OCI-LY1 (cell line): ENCODE measurements around the gene EIF4EBP2.

Experiments used
- EZH2 ChIP-seq: fragments of 200-600 bp; sonication (generic), shearing (Covaris generic); IDR thresholded peaks from 2 replicates; pipeline ENCODE4 v1.8.0; 2017; ENCODE audit warnings: borderline replicate concordance, mixed run types, mild to moderate bottlenecking, antibody characterized with exemption, low read length, moderate library complexity, mixed read lengths
- TF ChIP-seq, protein P1 (sequence below): fragments of 200-600 bp; sonication (generic), shearing (Covaris generic); IDR thresholded peaks from 2 replicates; pipeline ENCODE4 v1.5.1; 2017; ENCODE audit warnings: mild to moderate bottlenecking, antibody characterized with exemption, low read length, moderate library complexity, mixed read lengths

DNA sequence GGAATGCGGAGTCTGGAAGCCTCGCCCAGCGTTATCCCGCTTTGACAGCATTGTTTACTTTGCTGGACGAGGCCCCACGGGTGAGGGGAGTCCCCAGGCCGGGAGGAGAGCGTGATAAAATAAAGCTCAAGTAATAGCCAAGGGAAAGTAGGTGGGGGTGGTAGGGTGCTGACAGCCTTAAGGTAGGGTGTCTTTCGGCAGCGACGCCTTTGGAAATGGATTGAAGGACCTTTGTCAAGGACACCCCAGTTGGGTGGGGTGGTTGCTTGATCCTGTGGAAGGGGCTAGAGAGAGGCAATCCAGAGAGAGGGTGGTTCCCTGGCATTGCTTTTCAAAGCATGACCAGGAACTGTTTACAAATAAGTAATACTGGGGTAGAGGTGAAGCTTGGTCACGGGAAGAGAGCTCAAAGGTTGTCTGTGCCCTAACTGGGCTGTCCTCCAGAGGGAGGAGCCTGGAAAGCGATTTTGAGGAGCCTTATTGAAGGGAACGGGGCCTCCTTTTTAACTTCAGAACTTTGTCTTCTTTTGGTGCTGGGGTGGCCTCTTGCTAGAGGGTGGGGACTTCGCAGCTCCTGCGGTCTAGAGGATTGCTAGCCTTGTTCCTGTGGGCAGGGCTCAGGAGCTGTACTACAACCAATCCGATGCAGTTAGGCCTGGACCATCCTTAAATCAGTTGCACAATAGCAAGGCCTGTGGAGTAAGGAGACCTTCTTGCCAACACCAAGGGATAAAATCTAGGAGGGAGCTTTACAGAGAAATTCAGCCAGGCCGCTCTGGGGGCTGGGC, 1.3 kb downstream of the EIF4EBP2 start:
- TF ChIP-seq, protein P1, sequence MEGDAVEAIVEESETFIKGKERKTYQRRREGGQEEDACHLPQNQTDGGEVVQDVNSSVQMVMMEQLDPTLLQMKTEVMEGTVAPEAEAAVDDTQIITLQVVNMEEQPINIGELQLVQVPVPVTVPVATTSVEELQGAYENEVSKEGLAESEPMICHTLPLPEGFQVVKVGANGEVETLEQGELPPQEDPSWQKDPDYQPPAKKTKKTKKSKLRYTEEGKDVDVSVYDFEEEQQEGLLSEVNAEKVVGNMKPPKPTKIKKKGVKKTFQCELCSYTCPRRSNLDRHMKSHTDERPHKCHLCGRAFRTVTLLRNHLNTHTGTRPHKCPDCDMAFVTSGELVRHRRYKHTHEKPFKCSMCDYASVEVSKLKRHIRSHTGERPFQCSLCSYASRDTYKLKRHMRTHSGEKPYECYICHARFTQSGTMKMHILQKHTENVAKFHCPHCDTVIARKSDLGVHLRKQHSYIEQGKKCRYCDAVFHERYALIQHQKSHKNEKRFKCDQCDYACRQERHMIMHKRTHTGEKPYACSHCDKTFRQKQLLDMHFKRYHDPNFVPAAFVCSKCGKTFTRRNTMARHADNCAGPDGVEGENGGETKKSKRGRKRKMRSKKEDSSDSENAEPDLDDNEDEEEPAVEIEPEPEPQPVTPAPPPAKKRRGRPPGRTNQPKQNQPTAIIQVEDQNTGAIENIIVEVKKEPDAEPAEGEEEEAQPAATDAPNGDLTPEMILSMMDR: no peak
- TF ChIP-seq EZH2: no peak
